GM23248 (cell line): ENCODE data around the gene TUNAR.

Experiments used
- EZH2 ChIP-seq: fragments of 200-600 bp; sonication (generic); IDR thresholded peaks from 2 replicates; pipeline ENCODE4 v1.6.1; 2018; ENCODE audit warnings: antibody characterized with exemption, mild to moderate bottlenecking; ENCODE audit not compliant: insufficient read depth, poor library complexity, severe bottlenecking
- EZH2phosphoT487 ChIP-seq: fragments of 200-600 bp; sonication (generic); IDR thresholded peaks from 2 replicates; pipeline ENCODE4 v1.6.1; 2018; ENCODE audit warnings: antibody characterized with exemption, moderate library complexity, mild to moderate bottlenecking, low read depth; ENCODE audit not compliant: insufficient read depth

DNA sequence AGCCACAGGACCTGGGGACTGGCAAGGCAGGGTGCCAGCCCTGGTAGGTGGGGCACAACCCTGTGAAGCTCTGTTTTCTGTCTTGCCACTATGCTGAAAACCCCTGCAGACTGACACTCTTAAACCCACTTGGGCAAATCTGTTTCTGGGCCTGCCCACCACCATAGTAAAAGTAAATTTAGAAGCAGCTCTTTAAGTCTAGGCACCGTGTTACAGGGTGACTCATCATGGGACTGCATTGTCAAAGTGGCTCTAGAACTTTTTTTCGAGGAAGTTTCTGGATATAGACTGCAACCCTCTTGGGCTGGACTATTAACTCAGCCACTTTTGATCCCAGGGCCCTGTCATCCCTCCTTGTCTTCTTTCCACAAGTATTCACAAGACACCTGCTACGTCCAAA is 7.7 kb downstream of the TUNAR start:
- TF ChIP-seq EZH2, result no peak
- TF ChIP-seq EZH2phosphoT487, result no peak
